Caco-2 (cell line): ENCODE results near the gene MACROD1. TPM values are rescaled to one million over a fixed set of nuclear protein-coding genes. Genes with fewer than 3 reads are reported as not detected.

Experiments
- BruUV-seq: library from RNA; stranded (reverse); fragments of 400-500 nt; replicated peaks from 2 replicates; lab custom pipeline; 2021; lab: Mats Ljungman, UMichigan
- CTCF ChIA-PET: fragments of 300-600 bp; sonication (Branson Sonifier 250); formaldehyde crosslinking; loops from one replicate; lab custom pipeline; 2022; ENCODE audit warnings: antibody characterized with exemption; lab: Charles Lee
- POLR2A ChIA-PET: fragments of 300-600 bp; sonication (Branson Sonifier 250); formaldehyde crosslinking; loops from one replicate; lab custom pipeline; 2022; ENCODE audit warnings: antibody characterized with exemption; lab: Charles Lee
- DNase-seq, 2 experiments: peaks; one replicate each; pipeline versions ENCODE4 v3.0.0 to v3.0.0-alpha.2; 2020 to 2022
- H3K27me3 ChIP-seq: replicated peaks from 2 replicates; pipeline ENCODE4 v1.6.0; 2011; ENCODE audit warnings: low read length; ENCODE audit not compliant: control insufficient read depth, insufficient read depth
- H3K36me3 ChIP-seq: 2 replicates; pipeline ENCODE4 v1.5.1; 2011; ENCODE audit warnings: low read length; ENCODE audit not compliant: control insufficient read depth, insufficient read depth
- H3K4me1 ChIP-seq: fragments of 250-450 bp; sonication (Bioruptor Pico); 2 replicates; pipeline ENCODE4 v1.5.1; 2020; ENCODE audit warnings: mild to moderate bottlenecking
- H3K4me3 ChIP-seq: 2 replicates; pipeline ENCODE4 v1.5.1; 2011; ENCODE audit warnings: low read depth, mild to moderate bottlenecking, control low read depth, low read length
- H3K9me3 ChIP-seq: fragments of 250-450 bp; sonication (Bioruptor Pico); 2 replicates; pipeline ENCODE4 v1.5.1; 2020; ENCODE audit warnings: mild to moderate bottlenecking, moderate library complexity
- H3K27ac Mint-ChIP-seq: one replicate; pipeline ENCODE4 v1.8.0; 2022; ENCODE audit warnings: mixed read lengths; ENCODE audit not compliant: unreplicated experiment
- H3K27me3 Mint-ChIP-seq: one replicate; pipeline ENCODE4 v1.8.0; 2022; ENCODE audit warnings: mixed read lengths; ENCODE audit not compliant: insufficient read depth, unreplicated experiment
- H3K36me3 Mint-ChIP-seq: one replicate; pipeline ENCODE4 v1.8.0; 2022; ENCODE audit warnings: mild to moderate bottlenecking, mixed read lengths; ENCODE audit not compliant: insufficient read depth, unreplicated experiment
- H3K4me1 Mint-ChIP-seq: one replicate; pipeline ENCODE4 v1.8.0; 2022; ENCODE audit warnings: low read depth, mixed read lengths; ENCODE audit not compliant: unreplicated experiment
- H3K4me3 Mint-ChIP-seq: one replicate; pipeline ENCODE4 v1.8.0; 2022; ENCODE audit warnings: mild to moderate bottlenecking, moderate library complexity, mixed read lengths; ENCODE audit not compliant: unreplicated experiment
- H3K9me3 Mint-ChIP-seq: one replicate; pipeline ENCODE4 v1.8.0; 2022; ENCODE audit warnings: mixed read lengths; ENCODE audit not compliant: unreplicated experiment
- CTCF ChIP-seq, 2 experiments: fragments of 200-600 bp in 1 of 2; IDR thresholded peaks; 1 replicate in 1 of 2; 2 replicates in 1 of 2; pipeline versions ENCODE4 v1.5.1 to v1.8.0; 2011 to 2022; ENCODE audit warnings: antibody characterized with exemption in 1 of 2, control low read depth in 1 of 2, inconsistent platforms in 1 of 2, low read depth in 1 of 2, low read length in 1 of 2, mild to moderate bottlenecking in 1 of 2, moderate library complexity in 1 of 2; ENCODE audit not compliant: insufficient read depth in 1 of 2, severe bottlenecking in 1 of 2, unreplicated experiment in 1 of 2
- intact Hi-C: fragments of 100-400 bp; cut with micrococcal nuclease; formaldehyde crosslinking; loops from one replicate; pipeline ENCODE4 v1.10.0; 2022; ENCODE audit not compliant: unreplicated experiment
- total RNA-seq: library from RNA; stranded (reverse); gene quantifications from 2 replicates; pipeline ENCODE4 v1.2.3, GENCODE V29; 2022

The MACROD1 gene
- total RNA-seq, 1 experiment from 2014 or later: 29.6 TPM

- ChIA-PET POLR2A (interaction anchor here (0.7 to 1.1 kb wide), 2 partner anchors 15 to 100 kb away, joined by 4 to 5 read pairs; partner anchors contain the start of gene STIP1), CTCF (no interaction called here)
- Histone ChIP-seq H3K36me3 (no peaks in the 10 kb centered on the region), H3K4me3 (no peak overlapping the region), H3K9me3 (peaks cover 7% of the 10 kb centered on the region; the same call in 1 of the 2 replicates), H3K4me1 (peaks cover 4% of the 10 kb centered on the region; the same call in 1 of the 2 replicates), H3K27me3 (no peaks in the 10 kb centered on the region)
- Mint-ChIP-seq H3K36me3 (peaks cover 16% of the 10 kb centered on the region), H3K4me3 (no peak overlapping the region), H3K27ac (no peak overlapping the region), H3K9me3 (peaks cover 10% of the 10 kb centered on the region), H3K4me1 (peaks cover 13% of the 10 kb centered on the region), H3K27me3 (no peaks in the 10 kb centered on the region)
- TF ChIP-seq CTCF (IDR thresholded peaks at IDR 0.05; ENCODE audit: insufficient read depth in 1 of 2, low read depth in 1 of 2, low read length in 1 of 2, severe bottlenecking in 1 of 2, unreplicated experiment in 1 of 2): no peak
- no peak for DNase-seq
- BruUV-seq: no TSS peak
- intact Hi-C loops: no loop called here
Measured at GRCh38 chr11:64170419-64170818, 4.5 kb upstream of the MACROD1 start.

GRCh38 chr11:64165481-64165841 is 452 bp downstream of the MACROD1 start:
- peak overlapping the region; percentile 89 for H3K27ac Mint-ChIP-seq
- peak in 1 of 2 experiments; percentile 31 for TF ChIP-seq CTCF (IDR thresholded peaks at IDR 0.05; ENCODE audit: insufficient read depth in 1 of 2, low read depth in 1 of 2, low read length in 1 of 2, severe bottlenecking in 1 of 2, unreplicated experiment in 1 of 2)
- H3K4me3 ChIP-seq: peak overlapping the region; percentile 77
- BruUV-seq: no TSS peak
- no peaks in the 10 kb centered on the region for H3K27me3 Mint-ChIP-seq
- H3K4me1 Mint-ChIP-seq: peaks cover 13% of the 10 kb centered on the region
- no peaks in the 10 kb centered on the region for H3K9me3 Mint-ChIP-seq
- peaks cover 12% of the 10 kb centered on the region; the same call in 1 of the 2 replicates for H3K4me1 ChIP-seq
- peak overlapping the region; percentile 78 for H3K4me3 Mint-ChIP-seq
- intact Hi-C loops: loop anchor here (1.0 kb wide), 1 partner anchor 20 kb away; no protein-coding TSS in a partner anchor
- DNase-seq: peak in 1 of 2 experiments; percentile 62
- H3K9me3 ChIP-seq: no peaks in the 10 kb centered on the region
- H3K36me3 Mint-ChIP-seq: peaks cover 17% of the 10 kb centered on the region
- ChIA-PET CTCF (interaction anchor here (1.0 to 2.8 kb wide), 3 partner anchors 12 to 152 kb away, joined by 3 to 19 read pairs (median 3); partner anchors contain the start of genes PRDX5, STIP1 and TRMT112), POLR2A (interaction anchor here (0.6 to 2.3 kb wide), 2 partner anchors 20 to 226 kb away, joined by 3 to 33 read pairs; partner anchors contain the start of genes NAA40 and STIP1)
- H3K27me3 ChIP-seq: no peaks in the 10 kb centered on the region
- H3K36me3 ChIP-seq: no peaks in the 10 kb centered on the region

GRCh38 chr11:64164392-64165312 is 1.3 kb downstream of the MACROD1 start:
- BruUV-seq: TSS peak; percentile 27
- intact Hi-C loops: loop anchor here (1.0 kb wide), 1 partner anchor 21 kb away; no protein-coding TSS in a partner anchor
- peak overlapping the region; percentile 77 for H3K4me3 ChIP-seq
- Mint-ChIP-seq H3K27ac (peak overlapping the region; percentile 73), H3K4me3 (peak overlapping the region; percentile 78), H3K4me1 (peaks cover 13% of the 10 kb centered on the region), H3K9me3 (no peaks in the 10 kb centered on the region), H3K27me3 (no peaks in the 10 kb centered on the region), H3K36me3 (peaks cover 17% of the 10 kb centered on the region)
- H3K9me3 ChIP-seq: no peaks in the 10 kb centered on the region
- H3K36me3 ChIP-seq: no peaks in the 10 kb centered on the region
- ChIA-PET POLR2A (interaction anchor here (0.6 to 2.3 kb wide), 3 partner anchors 21 to 226 kb away, joined by 3 to 33 read pairs (median 3); partner anchors contain the start of genes NAA40 and STIP1), CTCF (interaction anchor here (1.0 to 2.8 kb wide), 2 partner anchors 12 to 21 kb away, joined by 3 to 19 read pairs; partner anchors contain the start of gene STIP1)
- no peaks in the 10 kb centered on the region for H3K27me3 ChIP-seq
- no peak for DNase-seq
- peaks cover 12% of the 10 kb centered on the region; the same call in 1 of the 2 replicates for H3K4me1 ChIP-seq
- no peak for TF ChIP-seq CTCF (IDR thresholded peaks at IDR 0.05; ENCODE audit: insufficient read depth in 1 of 2, low read depth in 1 of 2, low read length in 1 of 2, severe bottlenecking in 1 of 2, unreplicated experiment in 1 of 2)
